ENCODE data around the gene SETD7.

SETD7 gene

DNA sequence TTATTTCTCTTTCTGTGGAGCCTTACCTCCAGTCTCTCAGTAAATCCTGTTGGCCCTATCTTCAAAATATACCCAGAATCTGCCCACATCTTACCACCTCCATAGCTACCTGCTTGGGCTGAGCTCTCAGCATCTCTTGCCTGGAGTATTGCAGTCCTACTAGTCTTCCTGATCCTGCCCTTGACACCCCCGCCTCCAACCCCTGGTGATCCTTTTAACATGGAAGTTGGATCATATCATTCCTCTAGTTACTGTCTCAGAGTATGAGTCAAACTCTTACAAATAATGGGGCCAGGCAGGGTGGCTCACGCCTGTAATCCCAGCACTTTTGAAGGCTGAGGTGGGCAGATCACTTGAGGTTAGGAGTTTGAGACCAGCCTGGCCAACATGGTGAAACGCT is 43.1 kb upstream of the SETD7 start:
- TF ChIP-seq, protein P1, sequence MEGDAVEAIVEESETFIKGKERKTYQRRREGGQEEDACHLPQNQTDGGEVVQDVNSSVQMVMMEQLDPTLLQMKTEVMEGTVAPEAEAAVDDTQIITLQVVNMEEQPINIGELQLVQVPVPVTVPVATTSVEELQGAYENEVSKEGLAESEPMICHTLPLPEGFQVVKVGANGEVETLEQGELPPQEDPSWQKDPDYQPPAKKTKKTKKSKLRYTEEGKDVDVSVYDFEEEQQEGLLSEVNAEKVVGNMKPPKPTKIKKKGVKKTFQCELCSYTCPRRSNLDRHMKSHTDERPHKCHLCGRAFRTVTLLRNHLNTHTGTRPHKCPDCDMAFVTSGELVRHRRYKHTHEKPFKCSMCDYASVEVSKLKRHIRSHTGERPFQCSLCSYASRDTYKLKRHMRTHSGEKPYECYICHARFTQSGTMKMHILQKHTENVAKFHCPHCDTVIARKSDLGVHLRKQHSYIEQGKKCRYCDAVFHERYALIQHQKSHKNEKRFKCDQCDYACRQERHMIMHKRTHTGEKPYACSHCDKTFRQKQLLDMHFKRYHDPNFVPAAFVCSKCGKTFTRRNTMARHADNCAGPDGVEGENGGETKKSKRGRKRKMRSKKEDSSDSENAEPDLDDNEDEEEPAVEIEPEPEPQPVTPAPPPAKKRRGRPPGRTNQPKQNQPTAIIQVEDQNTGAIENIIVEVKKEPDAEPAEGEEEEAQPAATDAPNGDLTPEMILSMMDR (IDR thresholded peaks at IDR 0.05; ENCODE audit: low read depth, low read length) = no peak

DNA sequence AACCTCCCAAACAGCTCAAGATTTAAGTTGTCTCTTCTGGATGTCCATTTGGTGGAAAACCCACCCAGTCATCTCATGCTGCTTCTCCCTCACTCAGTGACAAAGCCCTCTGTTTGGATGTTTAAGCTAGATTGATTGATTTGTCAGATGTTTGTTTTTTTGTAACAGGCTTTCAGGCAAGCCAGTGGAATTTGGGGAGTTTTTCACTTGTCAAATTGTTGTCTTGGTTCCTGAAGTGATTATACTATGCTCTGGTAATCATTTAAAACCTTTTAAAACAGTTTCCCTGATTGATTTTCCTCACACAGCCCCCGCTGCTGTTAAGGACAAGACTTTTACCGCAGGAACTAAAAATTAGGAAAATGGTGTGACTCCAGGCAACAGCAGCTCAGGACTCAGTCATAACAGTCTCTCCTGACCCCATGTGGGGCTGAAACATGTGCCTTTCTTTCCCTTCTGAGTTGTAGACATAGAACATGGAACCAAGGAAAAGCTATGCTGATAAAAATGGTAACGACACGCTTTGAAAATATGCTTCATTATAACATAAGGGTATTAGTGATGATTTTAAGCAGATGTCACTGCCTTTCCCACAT is 40.8 kb upstream of the SETD7 start:
- no peak overlapping the region for H3K4me3 ChIP-seq (ENCODE audit: low read depth, low read length)
- TF ChIP-seq, protein P1 (IDR thresholded peaks at IDR 0.05; ENCODE audit: low read depth, low read length) = no peak

More for the DNA sequence above, 43.1 kb upstream of the SETD7 start:
- H3K4me3 ChIP-seq (ENCODE audit: low read depth, low read length) = no peak overlapping the region

DNA sequence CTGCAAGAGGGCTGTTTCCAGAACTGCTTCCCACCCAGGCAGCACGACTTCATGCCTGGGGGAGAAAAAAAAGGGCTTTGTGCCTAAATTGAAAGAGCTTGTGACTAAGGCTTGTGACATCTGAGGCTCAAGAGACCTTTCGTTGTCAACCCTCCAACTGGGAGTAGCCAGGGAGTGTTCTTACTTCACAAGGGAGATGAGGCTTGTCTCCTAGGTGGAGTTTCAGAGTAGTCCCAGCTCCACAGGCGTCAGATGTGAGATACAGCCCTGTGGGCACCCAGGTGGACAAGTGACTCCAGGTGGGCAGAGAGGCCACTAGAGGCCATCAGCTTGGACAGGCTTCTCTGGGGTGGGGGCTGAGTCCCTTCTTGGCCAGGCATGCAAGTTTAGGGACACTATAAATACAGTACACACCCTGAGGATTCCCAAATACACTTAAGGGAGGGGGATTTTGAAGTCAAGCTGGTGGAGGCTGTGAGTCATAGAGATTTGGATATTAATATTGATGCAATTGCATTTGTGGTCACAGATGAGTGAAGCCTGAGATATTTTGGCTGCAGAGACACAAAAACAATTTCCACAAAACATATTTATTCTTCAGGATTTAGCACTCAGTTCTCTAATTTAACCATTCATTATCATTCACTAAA is 40.1 kb upstream of the SETD7 start:
- TF ChIP-seq, protein P1 (IDR thresholded peaks at IDR 0.05; ENCODE audit: low read depth, low read length) = no peak
- H3K4me3 ChIP-seq (ENCODE audit: low read depth, low read length) = no peak overlapping the region

DNA sequence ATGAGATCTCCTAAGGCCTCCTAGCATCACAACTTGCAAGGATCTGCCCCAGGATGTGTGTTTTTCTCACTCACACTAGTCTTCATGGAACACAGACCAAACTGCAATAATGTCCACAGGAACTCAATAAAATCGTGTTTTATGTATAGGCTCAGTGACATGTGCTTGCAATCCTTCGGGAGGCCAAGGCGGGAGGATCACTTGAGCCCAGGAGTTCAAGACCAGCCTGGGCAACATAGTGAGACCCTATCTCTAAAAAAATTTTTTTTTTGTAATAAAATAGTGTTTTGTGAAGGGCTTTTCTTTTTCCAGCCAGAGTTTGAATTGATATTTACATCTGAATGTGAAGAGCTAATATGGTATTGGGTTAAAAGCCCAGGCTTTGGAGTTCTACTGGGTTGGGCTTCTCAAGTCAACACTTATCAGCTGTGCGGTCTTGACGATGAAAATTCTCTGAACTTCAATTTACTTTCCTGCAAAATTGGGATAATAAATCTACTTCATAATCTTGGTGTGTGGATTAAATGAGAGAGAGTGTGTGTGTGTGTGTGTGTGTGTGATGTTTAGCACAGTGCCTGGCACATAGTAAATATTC is 38.7 kb upstream of the SETD7 start:
- no peak overlapping the region for H3K4me3 ChIP-seq (ENCODE audit: low read depth, low read length)
- TF ChIP-seq, protein P1 (IDR thresholded peaks at IDR 0.05; ENCODE audit: low read depth, low read length) = no peak

DNA sequence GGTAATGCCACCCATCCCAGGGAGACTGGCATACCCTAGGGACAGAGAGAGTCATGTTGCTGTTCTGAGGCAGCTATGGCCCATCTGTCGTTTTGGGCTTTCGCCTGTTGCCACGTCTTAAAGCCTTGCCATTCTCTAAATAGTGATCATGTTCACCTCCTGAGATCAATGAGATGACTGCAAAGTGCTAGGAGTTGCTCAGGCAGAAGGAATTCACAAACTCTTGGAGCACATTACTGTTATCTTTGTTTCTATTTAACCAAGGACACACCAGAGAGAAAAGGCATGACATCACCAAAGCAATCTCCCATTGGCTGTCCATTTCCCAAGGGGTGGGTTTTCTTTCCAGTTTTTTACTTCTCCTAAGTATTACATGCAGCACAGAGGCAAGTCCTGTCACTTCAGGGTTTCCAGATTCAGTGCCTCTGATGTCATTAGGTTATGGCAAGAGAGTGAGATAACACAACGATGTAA is 37.1 kb upstream of the SETD7 start:
- TF ChIP-seq, protein P1 (IDR thresholded peaks at IDR 0.05; ENCODE audit: low read depth, low read length) = no peak
- H3K4me3 ChIP-seq (ENCODE audit: low read depth, low read length) = no peak overlapping the region

DNA sequence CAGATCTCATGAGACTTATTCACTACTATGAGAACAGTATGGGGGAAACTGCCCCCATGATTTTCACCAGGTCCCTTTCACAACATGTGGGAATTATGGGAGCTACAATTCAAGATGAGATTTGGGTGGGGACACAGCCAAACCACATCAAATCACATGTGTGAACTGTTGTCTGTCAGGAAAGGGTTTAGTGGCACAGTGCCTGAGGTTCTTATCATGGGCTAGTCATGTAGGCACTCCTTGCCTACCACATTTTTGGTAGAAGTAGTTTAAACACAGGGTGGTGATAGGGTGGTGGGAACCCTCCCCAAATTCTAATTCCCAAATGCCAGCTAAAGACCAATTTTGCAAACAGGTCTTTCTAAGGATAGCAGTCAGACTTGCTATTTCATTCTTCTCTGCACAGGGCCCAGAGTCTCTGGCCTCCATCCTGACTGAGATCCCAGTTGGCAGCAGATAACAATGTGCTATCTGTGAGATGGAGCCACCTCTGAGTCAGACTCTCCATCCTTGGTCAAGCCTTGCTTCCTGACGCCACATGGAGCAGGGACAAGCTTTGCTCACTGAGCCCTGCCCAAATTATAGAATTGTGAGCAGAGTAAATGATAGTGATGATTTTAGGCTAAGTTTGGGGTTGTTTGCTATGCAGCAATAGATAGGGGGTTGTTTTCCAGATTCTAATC is 33.5 kb upstream of the SETD7 start:
- no peak overlapping the region for H3K4me3 ChIP-seq (ENCODE audit: low read depth, low read length)
- TF ChIP-seq, protein P1 (IDR thresholded peaks at IDR 0.05; ENCODE audit: low read depth, low read length) = no peak

All from WI38 (cell line).